ENCODE data around the gene ASNSD1.

GRCh38 chr2:189629531-189630453 lies 31.5 kb upstream of the ASNSD1 start:
- TF ChIP-seq ATF2 (CRISPR knock-in tag; IDR thresholded peaks at IDR 0.05) = no peak
- no peak for TF ChIP-seq CTCF (IDR thresholded peaks at IDR 0.05 in 2 of 3, conservative IDR thresholded peaks at IDR 0.05 in 1 of 3; ENCODE audit: insufficient read depth in 2 of 3, low read depth in 1 of 3, low read length in 3 of 3)
- no peak for TF ChIP-seq ETV6 (IDR thresholded peaks at IDR 0.05; ENCODE audit: borderline replicate concordance in 1 of 2, low read depth in 2 of 2, low read length in 1 of 2)
- TF ChIP-seq ETV6 (CRISPR knock-in tag; IDR thresholded peaks at IDR 0.05; ENCODE audit: borderline replicate concordance) = no peak
- no peak for TF ChIP-seq PHB2 (IDR thresholded peaks at IDR 0.05; ENCODE audit: low read depth)
- TF ChIP-seq ZNF639 (CRISPR knock-in tag; conservative IDR thresholded peaks at IDR 0.05 in 1 of 2, IDR thresholded peaks at IDR 0.05 in 1 of 2) = no peak
- TF ChIP-seq HDAC8 (tag; IDR thresholded peaks at IDR 0.05) = no peak
- no peak for TF ChIP-seq USF2 (CRISPR knock-in tag; IDR thresholded peaks at IDR 0.05)
- no peak for TF ChIP-seq L3MBTL2 (IDR thresholded peaks at IDR 0.05)
